B cell (primary cell): ENCODE results near the gene TOP2B.

Experiments
- EZH2 ChIP-seq: IDR thresholded peaks from 2 replicates; pipeline ENCODE4 v1.6.1; 2012; ENCODE audit warnings: borderline replicate concordance, low read depth, mild to moderate bottlenecking, moderate library complexity, low read length; ENCODE audit not compliant: insufficient read depth, poor library complexity, severe bottlenecking
- TF ChIP-seq, protein P1 (sequence below): fragments of 200-600 bp; IDR thresholded peaks from one replicate; pipeline ENCODE4 v1.8.0; 2022; ENCODE audit warnings: antibody characterized with exemption, mild to moderate bottlenecking

DNA sequence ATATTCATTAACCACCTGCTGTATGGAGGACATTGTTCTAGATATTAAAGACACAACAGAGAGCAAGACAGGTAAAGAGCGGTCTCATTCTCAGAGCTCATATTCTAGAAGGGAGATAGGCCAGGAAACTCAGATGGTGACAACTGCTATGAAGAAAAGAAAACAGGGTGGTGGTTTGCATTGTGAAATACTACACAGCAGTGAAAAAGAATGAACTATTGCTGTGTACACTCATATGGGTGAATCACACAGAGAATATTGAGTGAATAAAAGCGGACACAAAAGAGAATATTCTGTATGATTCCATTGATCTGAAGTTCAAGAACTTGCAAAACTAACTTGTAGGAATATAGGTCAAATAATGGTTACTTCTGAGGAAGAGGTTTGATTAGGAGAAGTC is 76.7 kb downstream of the TOP2B start:
- TF ChIP-seq, protein P1, sequence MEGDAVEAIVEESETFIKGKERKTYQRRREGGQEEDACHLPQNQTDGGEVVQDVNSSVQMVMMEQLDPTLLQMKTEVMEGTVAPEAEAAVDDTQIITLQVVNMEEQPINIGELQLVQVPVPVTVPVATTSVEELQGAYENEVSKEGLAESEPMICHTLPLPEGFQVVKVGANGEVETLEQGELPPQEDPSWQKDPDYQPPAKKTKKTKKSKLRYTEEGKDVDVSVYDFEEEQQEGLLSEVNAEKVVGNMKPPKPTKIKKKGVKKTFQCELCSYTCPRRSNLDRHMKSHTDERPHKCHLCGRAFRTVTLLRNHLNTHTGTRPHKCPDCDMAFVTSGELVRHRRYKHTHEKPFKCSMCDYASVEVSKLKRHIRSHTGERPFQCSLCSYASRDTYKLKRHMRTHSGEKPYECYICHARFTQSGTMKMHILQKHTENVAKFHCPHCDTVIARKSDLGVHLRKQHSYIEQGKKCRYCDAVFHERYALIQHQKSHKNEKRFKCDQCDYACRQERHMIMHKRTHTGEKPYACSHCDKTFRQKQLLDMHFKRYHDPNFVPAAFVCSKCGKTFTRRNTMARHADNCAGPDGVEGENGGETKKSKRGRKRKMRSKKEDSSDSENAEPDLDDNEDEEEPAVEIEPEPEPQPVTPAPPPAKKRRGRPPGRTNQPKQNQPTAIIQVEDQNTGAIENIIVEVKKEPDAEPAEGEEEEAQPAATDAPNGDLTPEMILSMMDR, result no peak
- no peak for TF ChIP-seq EZH2
